ENCODE data around the gene LYZL4. TPM values are rescaled to one million over a fixed set of nuclear protein-coding genes. Genes with fewer than 3 reads are reported as not detected.

Gene LYZL4
- not detected in 3 replicates for total RNA-seq
- long read RNA-seq = 0 reads

GRCh38 chr3:42410370-42411131, at the start of gene LYZL4:
LYZL4 (minus strand) TSS chr3:42410610; CDS start chr3:42407251, 3,359 bp downstream.
- Mint-ChIP-seq H3K36me3 (ENCODE audit: low read depth) (no peaks in the 10 kb centered on the region), H3K4me1 (ENCODE audit: low read depth) (no peaks in the 10 kb centered on the region), H3K4me3 (ENCODE audit: unreplicated experiment) (no peak within 1 kb of the TSS), H3K27ac (ENCODE audit: unreplicated experiment) (no peak within 1 kb of the TSS), H3K9me3 (ENCODE audit: low read depth) (no peaks in the 10 kb centered on the region), H3K27me3 (ENCODE audit: low read depth) (peaks cover 49% of the 10 kb centered on the region)
- TF ChIP-seq, protein P1, sequence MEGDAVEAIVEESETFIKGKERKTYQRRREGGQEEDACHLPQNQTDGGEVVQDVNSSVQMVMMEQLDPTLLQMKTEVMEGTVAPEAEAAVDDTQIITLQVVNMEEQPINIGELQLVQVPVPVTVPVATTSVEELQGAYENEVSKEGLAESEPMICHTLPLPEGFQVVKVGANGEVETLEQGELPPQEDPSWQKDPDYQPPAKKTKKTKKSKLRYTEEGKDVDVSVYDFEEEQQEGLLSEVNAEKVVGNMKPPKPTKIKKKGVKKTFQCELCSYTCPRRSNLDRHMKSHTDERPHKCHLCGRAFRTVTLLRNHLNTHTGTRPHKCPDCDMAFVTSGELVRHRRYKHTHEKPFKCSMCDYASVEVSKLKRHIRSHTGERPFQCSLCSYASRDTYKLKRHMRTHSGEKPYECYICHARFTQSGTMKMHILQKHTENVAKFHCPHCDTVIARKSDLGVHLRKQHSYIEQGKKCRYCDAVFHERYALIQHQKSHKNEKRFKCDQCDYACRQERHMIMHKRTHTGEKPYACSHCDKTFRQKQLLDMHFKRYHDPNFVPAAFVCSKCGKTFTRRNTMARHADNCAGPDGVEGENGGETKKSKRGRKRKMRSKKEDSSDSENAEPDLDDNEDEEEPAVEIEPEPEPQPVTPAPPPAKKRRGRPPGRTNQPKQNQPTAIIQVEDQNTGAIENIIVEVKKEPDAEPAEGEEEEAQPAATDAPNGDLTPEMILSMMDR (IDR thresholded peaks at IDR 0.05) = no peak
- DNase-seq (ENCODE audit: low spot score) = no peak

DNA sequence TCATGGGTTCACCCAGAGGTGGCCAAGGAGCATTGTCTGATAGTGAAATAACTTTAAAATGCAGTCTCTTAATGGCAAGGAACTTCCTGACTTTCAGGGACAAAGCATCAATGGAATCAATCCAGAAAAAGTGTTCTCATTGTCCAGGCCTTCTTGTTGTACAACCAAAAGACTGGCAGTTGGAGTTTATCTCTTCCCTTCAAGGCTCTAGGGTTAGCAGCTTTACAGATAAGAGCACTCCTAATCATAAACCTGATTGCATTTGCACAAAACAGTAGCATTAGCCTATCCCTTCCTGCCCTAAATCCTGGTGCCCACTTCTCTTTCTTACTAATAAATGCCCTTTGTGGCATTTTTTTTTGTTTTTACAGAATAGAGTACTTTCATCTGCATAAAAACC, 48.7 kb upstream of the LYZL4 start:
- no peaks in the 10 kb centered on the region for H3K4me1 Mint-ChIP-seq (ENCODE audit: low read depth)
- no peak overlapping the region for H3K4me3 Mint-ChIP-seq (ENCODE audit: unreplicated experiment)
- no peak for DNase-seq (ENCODE audit: low spot score)
- H3K27ac Mint-ChIP-seq (ENCODE audit: unreplicated experiment) = no peak overlapping the region
- peaks cover 9% of the 10 kb centered on the region for H3K9me3 Mint-ChIP-seq (ENCODE audit: low read depth)
- H3K36me3 Mint-ChIP-seq (ENCODE audit: low read depth) = no peaks in the 10 kb centered on the region
- TF ChIP-seq, protein P1 (IDR thresholded peaks at IDR 0.05) = no peak
- H3K27me3 Mint-ChIP-seq (ENCODE audit: low read depth) = peaks cover 26% of the 10 kb centered on the region

DNA sequence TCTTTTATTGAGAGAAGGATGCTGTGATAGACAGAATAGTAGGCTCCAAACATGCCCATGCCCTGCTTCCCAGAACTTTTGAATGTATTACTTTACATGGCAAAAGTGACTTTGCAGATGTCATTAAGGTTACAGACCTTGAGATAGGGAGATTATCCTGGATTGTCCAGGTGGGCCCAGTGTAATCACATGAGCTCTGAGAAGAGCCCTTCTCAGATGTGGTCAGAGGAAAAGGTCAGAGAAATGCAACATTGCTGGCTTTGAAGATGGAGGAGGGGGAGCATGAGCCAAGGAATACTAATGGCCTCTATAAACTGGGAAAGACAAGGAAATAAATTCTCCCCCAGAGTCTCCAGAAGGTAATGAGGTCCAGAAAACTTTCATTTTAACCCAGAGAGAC, 45.8 kb upstream of the LYZL4 start:
- no peak overlapping the region for H3K4me3 Mint-ChIP-seq (ENCODE audit: unreplicated experiment)
- DNase-seq (ENCODE audit: low spot score) = no peak
- H3K36me3 Mint-ChIP-seq (ENCODE audit: low read depth) = no peaks in the 10 kb centered on the region
- TF ChIP-seq, protein P1 (IDR thresholded peaks at IDR 0.05) = no peak
- H3K4me1 Mint-ChIP-seq (ENCODE audit: low read depth) = peaks cover 9% of the 10 kb centered on the region
- peaks cover 26% of the 10 kb centered on the region for H3K27me3 Mint-ChIP-seq (ENCODE audit: low read depth)
- H3K9me3 Mint-ChIP-seq (ENCODE audit: low read depth) = peaks cover 14% of the 10 kb centered on the region
- no peak overlapping the region for H3K27ac Mint-ChIP-seq (ENCODE audit: unreplicated experiment)

GRCh38 chr3:42451546-42452230, 41.3 kb upstream of the LYZL4 start:
- Mint-ChIP-seq H3K36me3 (ENCODE audit: low read depth) (no peaks in the 10 kb centered on the region), H3K4me1 (ENCODE audit: low read depth) (peaks cover 12% of the 10 kb centered on the region), H3K27me3 (ENCODE audit: low read depth) (peaks cover 16% of the 10 kb centered on the region), H3K9me3 (ENCODE audit: low read depth) (peaks cover 10% of the 10 kb centered on the region), H3K27ac (ENCODE audit: unreplicated experiment) (peak overlapping the region; percentile 67), H3K4me3 (ENCODE audit: unreplicated experiment) (no peak overlapping the region)
- TF ChIP-seq, protein P1 (IDR thresholded peaks at IDR 0.05) = no peak
- no peak for DNase-seq (ENCODE audit: low spot score)

DNA sequence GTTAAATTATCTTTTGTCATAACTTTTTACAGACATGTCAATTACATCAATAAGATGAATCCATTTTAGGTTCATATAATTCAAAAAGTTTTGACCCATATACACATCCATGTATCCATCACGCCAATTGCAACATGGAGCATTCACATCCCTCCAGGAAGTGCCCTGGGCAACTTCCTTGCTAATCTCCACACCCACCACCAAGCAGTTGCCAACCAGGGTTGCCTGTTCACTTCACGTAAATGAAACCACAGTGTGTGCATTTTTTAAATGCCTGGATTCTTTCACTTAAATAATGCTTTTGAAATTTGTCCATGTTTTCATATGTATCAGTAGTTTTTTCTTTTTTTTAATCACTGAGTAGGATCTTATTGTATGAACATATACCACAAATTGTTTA, 40.7 kb upstream of the LYZL4 start:
- TF ChIP-seq, protein P1 (IDR thresholded peaks at IDR 0.05) = no peak
- H3K4me1 Mint-ChIP-seq (ENCODE audit: low read depth) = peaks cover 12% of the 10 kb centered on the region
- peaks cover 12% of the 10 kb centered on the region for H3K27me3 Mint-ChIP-seq (ENCODE audit: low read depth)
- no peak for DNase-seq (ENCODE audit: low spot score)
- H3K4me3 Mint-ChIP-seq (ENCODE audit: unreplicated experiment) = no peak overlapping the region
- peaks cover 10% of the 10 kb centered on the region for H3K9me3 Mint-ChIP-seq (ENCODE audit: low read depth)
- no peaks in the 10 kb centered on the region for H3K36me3 Mint-ChIP-seq (ENCODE audit: low read depth)
- no peak overlapping the region for H3K27ac Mint-ChIP-seq (ENCODE audit: unreplicated experiment)

All from chondrocyte (in vitro differentiated cells).